NCI-H82 (cell line): ENCODE data around the gene BACE2.

Experiments used
- DNase-seq: peaks from one replicate; lab custom pipeline; 2025; lab: John Stamatoyannopoulos, UW

Gene BACE2

GRCh38 chr21:41148798-41149197 lies 19.2 kb upstream of the BACE2 start:
- no peak for DNase-seq

- DNase-seq, result no peak
These were observed 18.8 kb upstream of the BACE2 start for GRCh38 chr21:41149199-41149598.

GRCh38 chr21:41152147-41152546 lies 15.8 kb upstream of the BACE2 start:
- no peak for DNase-seq

- DNase-seq, result no peak
These were observed 14.5 kb upstream of the BACE2 start for GRCh38 chr21:41153443-41153842.

DNA sequence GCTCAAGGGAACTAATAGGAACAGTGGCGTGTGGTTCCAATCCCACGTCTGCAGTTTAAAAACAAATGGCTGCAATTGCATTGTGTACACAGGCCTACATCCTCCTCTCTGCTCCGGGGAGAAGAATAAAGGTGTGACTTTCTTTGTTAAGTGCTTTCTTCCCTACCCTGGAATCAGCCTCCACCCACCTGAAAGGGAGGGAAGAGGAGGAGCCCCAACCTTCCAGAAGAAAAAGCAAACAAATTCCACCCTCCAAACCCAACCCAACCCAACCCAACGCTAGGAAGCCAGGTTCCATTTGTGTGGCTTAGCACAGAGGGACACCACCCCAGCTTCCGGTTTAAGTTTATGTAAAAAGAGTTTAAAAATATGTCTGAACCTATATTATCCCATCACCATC lies 11.8 kb upstream of the BACE2 start:
- no peak for DNase-seq

GRCh38 chr21:41158026-41158425 lies 9.9 kb upstream of the BACE2 start:
- DNase-seq, result no peak

DNA sequence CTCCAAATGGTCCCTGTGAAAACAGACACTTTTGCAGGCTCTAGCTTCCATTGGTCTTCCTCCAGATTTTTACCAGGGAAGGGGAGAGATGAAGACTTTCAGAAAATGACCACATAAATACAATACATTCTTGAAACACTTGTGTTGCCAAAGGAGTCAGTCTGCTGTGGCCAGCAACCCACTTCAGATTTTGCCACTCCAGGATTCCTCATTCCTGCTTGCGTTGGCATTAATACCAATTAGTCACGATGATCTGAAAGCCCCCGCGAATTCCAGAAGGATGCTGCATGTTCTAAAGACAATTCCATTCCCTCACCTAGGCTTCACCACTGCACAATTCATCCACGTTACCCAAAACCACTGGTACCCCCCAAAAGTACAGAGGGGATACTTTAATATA lies 7.9 kb upstream of the BACE2 start:
- DNase-seq, result no peak

GRCh38 chr21:41161428-41161827 lies 6.5 kb upstream of the BACE2 start:
- no peak for DNase-seq

- no peak for DNase-seq
These were observed 5.9 kb upstream of the BACE2 start for GRCh38 chr21:41162096-41162495.

DNA sequence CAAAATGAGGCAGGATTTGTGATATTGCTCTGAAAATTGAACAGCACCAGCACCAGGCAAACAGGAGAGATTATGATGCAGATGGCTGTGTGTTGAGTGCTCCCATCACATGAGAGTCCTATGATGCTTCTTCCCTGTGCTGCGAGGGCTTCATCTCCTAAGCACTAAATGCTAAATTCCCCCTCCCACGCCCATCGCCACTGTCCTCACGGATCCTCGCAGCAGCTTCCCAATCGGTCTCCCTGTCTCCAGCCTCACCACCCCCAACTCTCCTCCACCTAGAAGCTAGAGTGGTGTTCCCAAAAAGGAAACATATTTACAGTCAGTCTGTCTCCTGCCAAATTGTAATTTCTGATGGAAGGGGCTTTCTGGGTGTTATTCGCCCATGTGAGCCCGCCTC lies 4.9 kb upstream of the BACE2 start:
- no peak for DNase-seq

DNA sequence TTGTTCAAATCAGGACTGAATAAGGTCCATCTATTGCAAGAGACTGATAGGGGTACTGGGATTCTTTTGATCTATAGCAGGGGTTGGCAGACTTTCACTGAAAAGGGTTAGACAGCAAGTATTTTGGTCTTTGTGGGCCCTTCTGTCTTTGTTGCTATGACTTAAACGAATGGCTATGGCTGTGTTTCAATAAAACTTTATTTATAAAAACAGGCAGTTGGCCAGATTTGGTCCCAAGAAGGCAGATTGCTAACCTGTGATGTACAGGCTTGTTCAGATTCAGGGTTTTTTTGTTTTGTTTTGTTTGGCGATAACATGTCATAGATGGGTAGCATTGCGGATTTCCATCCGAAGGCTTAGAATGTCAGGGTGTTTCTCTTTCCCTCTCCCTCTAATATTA lies 3.9 kb upstream of the BACE2 start:
- no peak for DNase-seq

- DNase-seq, result no peak
These were observed 2.8 kb upstream of the BACE2 start for GRCh38 chr21:41164981-41165655.

- peak; percentile 8 for DNase-seq
These were observed 1.1 kb upstream of the BACE2 start for GRCh38 chr21:41166884-41167283.

GRCh38 chr21:41168391-41169257 lies 664 bp downstream of the BACE2 start:
- DNase-seq, result peak; percentile 25

- DNase-seq, result no peak
These were observed 1.3 kb downstream of the BACE2 start for GRCh38 chr21:41169258-41169576.

- DNase-seq, result no peak
These were observed 1.7 kb downstream of the BACE2 start for GRCh38 chr21:41169701-41170100.

DNA sequence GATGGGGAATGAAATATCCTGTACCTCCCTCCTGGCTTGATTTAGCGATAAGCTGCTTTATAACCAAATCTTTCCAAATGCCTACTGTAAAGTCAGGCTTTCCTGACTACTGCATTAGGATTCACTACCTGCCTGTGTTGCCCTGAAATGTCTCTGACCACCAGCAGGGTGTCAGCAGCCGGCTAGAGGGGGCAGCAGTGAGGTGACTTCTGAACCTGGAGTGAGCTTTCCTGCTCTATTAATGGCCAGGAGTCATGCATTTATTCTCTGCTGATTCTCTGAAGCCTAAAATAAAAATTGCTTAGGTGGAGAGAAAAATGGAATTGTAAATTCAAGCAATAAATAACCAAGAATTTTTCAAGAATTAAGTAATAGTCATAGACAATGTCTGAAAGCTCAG lies 2.5 kb downstream of the BACE2 start:
- DNase-seq, result peak; percentile 55

- DNase-seq, result no peak
These were observed 3.1 kb downstream of the BACE2 start for GRCh38 chr21:41170859-41171609.

- DNase-seq, result no peak
These were observed 7.1 kb downstream of the BACE2 start for GRCh38 chr21:41175080-41175479.

GRCh38 chr21:41176846-41177245 lies 8.9 kb downstream of the BACE2 start:
- no peak for DNase-seq

GRCh38 chr21:41180752-41181151 lies 12.8 kb downstream of the BACE2 start:
- DNase-seq, result no peak

GRCh38 chr21:41182547-41182946 lies 14.6 kb downstream of the BACE2 start:
- DNase-seq, result no peak

GRCh38 chr21:41183575-41183974 lies 15.6 kb downstream of the BACE2 start:
- DNase-seq, result no peak
